Esophagus squamous epithelium (tissue), 5 donors: Measurements from ENCODE around the gene RRP15. TPM values are rescaled to one million over a fixed set of nuclear protein-coding genes. Genes with fewer than 3 reads are reported as not detected.

ENCODE experiments used
- DNase-seq: peaks from one replicate; lab custom pipeline; 2025; lab: John Stamatoyannopoulos, UW
- H3K27ac ChIP-seq, 4 donors: fragments of 200-600 bp; sonication (generic); one replicate each; pipeline ENCODE4 v1.5.1; 2016 to 2019; ENCODE audit warnings: mild to moderate bottlenecking in 1 of 4
- H3K27me3 ChIP-seq, 4 donors: fragments of 200-600 bp; sonication (generic); 1 replicate in 3 of 4; 2 replicates in 1 of 4; pipeline versions ENCODE4 v1.5.1 to v1.6.0; 2017 to 2021; ENCODE audit warnings: antibody characterized with exemption in 1 of 4
- H3K36me3 ChIP-seq, 3 donors: fragments of 200-600 bp; sonication (generic); one replicate each; pipeline ENCODE4 v1.5.1; 2016 to 2019
- H3K4me1 ChIP-seq, 3 donors: fragments of 200-600 bp; sonication (generic); one replicate each; pipeline ENCODE4 v1.5.1; 2017 to 2019
- H3K4me3 ChIP-seq, 4 donors: fragments of 200-600 bp; sonication (generic); 1 replicate in 3 of 4; 2 replicates in 1 of 4; pipeline ENCODE4 v1.5.1; 2016 to 2019; ENCODE audit warnings: mild to moderate bottlenecking in 2 of 4, moderate library complexity in 1 of 4
- H3K9me3 ChIP-seq, 3 donors: fragments of 200-600 bp; sonication (generic); one replicate each; pipeline ENCODE4 v1.5.1; 2016 to 2019
- POLR2A ChIP-seq, 4 donors: fragments of 450-650 bp; IDR thresholded peaks; one replicate each; pipeline ENCODE4 v1.6.1; 2017; ENCODE audit warnings: antibody characterized with exemption in 4 of 4, mild to moderate bottlenecking in 4 of 4, moderate library complexity in 3 of 4
- WGBS, 2 donors: methylation state at CpG; one replicate each; pipeline ENCODE4 v1.1.5; 2018; 5-methylcytosine and 5-hydroxymethylcytosine counted together
- intact Hi-C: fragments of 100-400 bp; cut with DNase I; formaldehyde crosslinking; loops from one replicate; pipeline ENCODE4 v1.15.0; 2022
- total RNA-seq, 4 donors: library from RNA; depleted of rRNA; stranded (reverse); fragments of >200 nt; gene quantifications; one replicate each; pipeline ENCODE4 v1.1.0, GENCODE V29; 2016
- TF ChIP-seq, protein P1 (sequence below), 6 experiments: fragments of 450-650 bp in 4 of 6; fragments of 200-600 bp in 2 of 6; sonication (generic) in 2 of 6; IDR thresholded peaks; one replicate each; pipeline ENCODE4 v1.5.1; 2016 to 2019; ENCODE audit warnings: antibody characterized with exemption in 6 of 6, mild to moderate bottlenecking in 4 of 6, moderate library complexity in 4 of 6
- donor health status: DM: yes; HTN: yes; CAD: no.

Gene RRP15
- total RNA-seq, 4 donors from 2014 or later: 4.6 to 9.3 (median 8.4) TPM

DNA sequence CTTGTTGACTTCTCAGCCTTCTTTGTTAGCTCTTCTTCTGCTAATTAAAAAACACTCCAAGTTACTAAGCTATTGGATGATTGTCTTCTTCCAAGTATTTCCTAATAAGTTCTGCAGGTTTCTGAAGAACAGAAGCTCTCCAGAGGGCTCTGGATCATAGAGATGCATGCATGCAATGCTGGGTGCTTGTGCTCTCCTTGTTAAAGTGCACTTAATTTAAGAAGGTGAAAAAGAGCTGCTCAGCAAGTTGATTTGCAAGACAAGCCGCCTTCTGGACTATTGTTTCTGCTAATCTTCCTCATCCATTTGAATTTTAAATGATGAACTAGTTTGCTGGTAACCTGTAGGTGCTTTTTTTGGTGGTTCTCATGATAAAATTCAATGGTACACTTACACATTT, 16.1 kb downstream of the RRP15 start:
- DNase-seq: no peak
- H3K36me3 ChIP-seq: peaks cover 0 to 47% (median 0%) of the 10 kb centered on the region in 3 donors
- intact Hi-C loops: no loop called here
- no peak overlapping the region for H3K27ac ChIP-seq
- H3K27me3 ChIP-seq: no peaks in the 10 kb centered on the region
- no peaks in the 10 kb centered on the region for H3K4me1 ChIP-seq
- 80 to 82% methylated on average over 1 of the region's 1 CpG for WGBS, 2 donors
- no peaks in the 10 kb centered on the region for H3K9me3 ChIP-seq
- TF ChIP-seq, protein P1, sequence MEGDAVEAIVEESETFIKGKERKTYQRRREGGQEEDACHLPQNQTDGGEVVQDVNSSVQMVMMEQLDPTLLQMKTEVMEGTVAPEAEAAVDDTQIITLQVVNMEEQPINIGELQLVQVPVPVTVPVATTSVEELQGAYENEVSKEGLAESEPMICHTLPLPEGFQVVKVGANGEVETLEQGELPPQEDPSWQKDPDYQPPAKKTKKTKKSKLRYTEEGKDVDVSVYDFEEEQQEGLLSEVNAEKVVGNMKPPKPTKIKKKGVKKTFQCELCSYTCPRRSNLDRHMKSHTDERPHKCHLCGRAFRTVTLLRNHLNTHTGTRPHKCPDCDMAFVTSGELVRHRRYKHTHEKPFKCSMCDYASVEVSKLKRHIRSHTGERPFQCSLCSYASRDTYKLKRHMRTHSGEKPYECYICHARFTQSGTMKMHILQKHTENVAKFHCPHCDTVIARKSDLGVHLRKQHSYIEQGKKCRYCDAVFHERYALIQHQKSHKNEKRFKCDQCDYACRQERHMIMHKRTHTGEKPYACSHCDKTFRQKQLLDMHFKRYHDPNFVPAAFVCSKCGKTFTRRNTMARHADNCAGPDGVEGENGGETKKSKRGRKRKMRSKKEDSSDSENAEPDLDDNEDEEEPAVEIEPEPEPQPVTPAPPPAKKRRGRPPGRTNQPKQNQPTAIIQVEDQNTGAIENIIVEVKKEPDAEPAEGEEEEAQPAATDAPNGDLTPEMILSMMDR (IDR thresholded peaks at IDR 0.05): no peak
- no peak for TF ChIP-seq POLR2A (IDR thresholded peaks at IDR 0.05)
- H3K4me3 ChIP-seq: no peak overlapping the region

DNA sequence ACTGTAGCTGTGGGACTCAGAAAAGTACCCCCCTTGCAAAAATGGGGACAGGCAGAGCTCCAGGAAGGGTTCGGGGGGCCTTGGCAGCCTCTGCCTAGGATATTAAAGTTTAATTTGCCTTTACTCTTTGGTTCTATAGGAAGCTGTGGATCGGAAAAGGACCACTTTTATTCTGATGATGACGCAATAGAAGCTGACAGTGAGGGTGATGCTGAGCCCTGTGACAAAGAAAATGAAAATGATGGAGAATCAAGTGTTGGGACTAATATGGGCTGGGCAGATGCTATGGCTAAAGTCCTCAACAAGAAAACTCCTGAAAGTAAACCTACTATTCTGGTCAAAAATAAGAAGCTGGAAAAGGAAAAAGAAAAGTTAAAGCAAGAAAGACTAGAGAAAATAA, 17.1 kb downstream of the RRP15 start:
- 90 to 91% methylated on average over 2 to 3 of the region's 3 CpGs for WGBS, 2 donors
- no peak overlapping the region for H3K4me3 ChIP-seq
- peaks cover 0 to 47% (median 0%) of the 10 kb centered on the region in 3 donors for H3K36me3 ChIP-seq
- H3K27ac ChIP-seq: no peak overlapping the region
- TF ChIP-seq POLR2A (IDR thresholded peaks at IDR 0.05): no peak
- TF ChIP-seq, protein P1 (IDR thresholded peaks at IDR 0.05): no peak
- H3K4me1 ChIP-seq: no peaks in the 10 kb centered on the region
- intact Hi-C loops: no loop called here
- no peak for DNase-seq
- H3K9me3 ChIP-seq: no peaks in the 10 kb centered on the region
- H3K27me3 ChIP-seq: no peaks in the 10 kb centered on the region

- Histone ChIP-seq H3K9me3 (no peaks in the 10 kb centered on the region), H3K4me3 (no peak overlapping the region), H3K36me3 (peaks cover 0 to 57% (median 0%) of the 10 kb centered on the region in 3 donors), H3K27me3 (no peaks in the 10 kb centered on the region), H3K4me1 (no peaks in the 10 kb centered on the region), H3K27ac (no peak overlapping the region)
- intact Hi-C loops: no loop called here
- TF ChIP-seq, protein P1 (IDR thresholded peaks at IDR 0.05): no peak
- no peak for TF ChIP-seq POLR2A (IDR thresholded peaks at IDR 0.05)
- no peak for DNase-seq
These were observed 18.2 kb downstream of the RRP15 start for GRCh38 chr1:218303176-218303879.

- Histone ChIP-seq H3K4me1 (no peaks in the 10 kb centered on the region), H3K9me3 (no peaks in the 10 kb centered on the region), H3K27me3 (no peaks in the 10 kb centered on the region), H3K4me3 (no peak overlapping the region), H3K36me3 (peaks cover 0 to 69% (median 0%) of the 10 kb centered on the region in 3 donors), H3K27ac (no peak overlapping the region)
- no peak for TF ChIP-seq POLR2A (IDR thresholded peaks at IDR 0.05)
- TF ChIP-seq, protein P1 (IDR thresholded peaks at IDR 0.05): no peak
- intact Hi-C loops: no loop called here
- 55 to 65% methylated on average over 8 of the region's 8 CpGs for WGBS, 2 donors
- DNase-seq: no peak
These were observed 19.4 kb downstream of the RRP15 start for GRCh38 chr1:218304281-218305039.

DNA sequence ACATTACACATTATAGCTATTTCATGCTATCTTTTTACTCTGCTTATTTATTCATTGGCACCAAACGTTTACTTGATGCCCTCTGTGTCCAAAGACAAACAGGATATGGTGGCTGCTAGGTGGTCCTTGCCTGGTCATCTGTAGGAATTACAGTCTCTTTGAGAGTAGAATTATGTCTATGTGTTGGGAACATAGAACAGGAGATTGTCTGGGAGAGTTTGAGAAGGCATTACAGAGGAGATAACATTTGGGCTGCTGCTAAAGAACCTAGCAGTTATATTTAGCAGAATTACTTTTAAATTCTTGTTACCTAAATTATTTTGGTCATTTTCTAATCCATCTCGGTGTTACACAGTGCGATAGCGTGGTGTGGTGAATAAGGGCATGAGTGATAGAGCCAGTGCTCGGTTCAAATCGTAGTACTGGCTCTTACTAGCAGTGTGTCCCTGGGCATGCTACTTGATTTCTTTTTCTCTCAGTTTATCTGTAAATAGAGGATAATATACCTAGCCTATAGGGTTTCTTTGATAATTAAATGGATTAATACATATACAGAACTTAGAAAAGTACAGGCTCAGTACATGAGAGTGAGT, 20.5 kb downstream of the RRP15 start:
- no peaks in the 10 kb centered on the region for H3K27me3 ChIP-seq
- no peak for DNase-seq
- intact Hi-C loops: no loop called here
- no peak overlapping the region for H3K27ac ChIP-seq
- no peaks in the 10 kb centered on the region for H3K4me1 ChIP-seq
- no peak overlapping the region for H3K4me3 ChIP-seq
- no peaks in the 10 kb centered on the region for H3K9me3 ChIP-seq
- H3K36me3 ChIP-seq: peaks cover 0 to 78% (median 0%) of the 10 kb centered on the region in 3 donors
- WGBS, 2 donors: 88 to 92% methylated on average over 6 of the region's 6 CpGs
- TF ChIP-seq, protein P1 (IDR thresholded peaks at IDR 0.05): no peak
- TF ChIP-seq POLR2A (IDR thresholded peaks at IDR 0.05): no peak
